ENCODE results near the gene TMEM25. TPM values are rescaled to one million over a fixed set of nuclear protein-coding genes. Genes with fewer than 3 reads are reported as not detected.
A peak's percentile ranks its signal among the peaks of the same experiment; 100 is the strongest.
"Not testable (repeated sequence)": the region's sequence is repeated elsewhere in the genome, so short reads cannot be mapped to it uniquely, and the experiment has no call there.

Gene TMEM25
- 10 to 100 TPM; 12.2 to 18.6 (median 14.4) TPM for total RNA-seq
- 10 to 100 TPM; 17.4 to 24.9 TPM for polyA plus RNA-seq

GRCh38 chr11:118530683-118531596 is at the start of gene TMEM25:
Gene TMEM25, plus strand, starts transcription at chr11:118531192. Its CDS starts 610 bp downstream, at chr11:118531802.
- 1% methylated on average over 54 to 94 of the region's 94 CpGs for WGBS, 2 donors
- Histone ChIP-seq H3K9me3 (no peaks in the 10 kb centered on the region), H3K27ac (peak within 1 kb of the TSS; percentile 59 to 75 (median 71)), H3K4me3 (peak within 1 kb of the TSS; percentile 76 to 99 (median 96)), H3K36me3 (no peaks in the 10 kb centered on the region), H3K27me3 (no peaks in the 10 kb centered on the region), H3K4me1 (peaks cover 6 to 8% (median 8%) of the 10 kb centered on the region in 3 donors)
- TF ChIP-seq CTCF (IDR thresholded peaks at IDR 0.05), result no peak
- ATAC-seq, result peak; percentile 90 to 95 (median 92)
- intact Hi-C loops (cut with DNase I), result no loop called here
- no peak for FAIRE-seq
- DNase-seq, result peak; percentile 68 to 91 (median 78)

DNA sequence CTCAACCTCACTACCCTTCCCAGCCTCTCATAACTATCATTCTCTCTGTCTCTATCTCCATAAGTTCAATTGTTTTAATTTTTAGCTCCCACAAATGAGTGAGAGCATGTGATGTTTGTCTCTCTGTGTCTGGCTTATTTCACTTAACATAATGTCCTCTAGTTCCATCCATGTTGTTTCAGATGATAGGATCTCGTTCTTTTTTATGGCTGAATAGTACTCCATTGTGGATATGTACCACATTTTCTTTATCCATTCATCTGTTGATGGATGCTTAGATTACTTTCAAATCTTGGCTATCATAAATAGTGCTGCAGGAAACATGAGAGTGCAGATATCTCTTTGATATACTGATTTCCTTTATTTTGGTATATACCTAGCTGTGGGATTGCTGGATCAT is 49.8 kb upstream of the TMEM25 start:
- not testable (repeated sequence) for H3K4me3 ChIP-seq, H3K9me3 ChIP-seq, H3K4me1 ChIP-seq, H3K27ac ChIP-seq, H3K27me3 ChIP-seq, ATAC-seq, DNase-seq, FAIRE-seq
- H3K36me3 ChIP-seq, result peaks cover 18 to 86% (median 39%) of the 10 kb centered on the region in 3 donors
- WGBS, 2 donors, result 97 to 100% methylated on average over 1 of the region's 1 CpG
- intact Hi-C loops (cut with DNase I), result loop anchor here in 1 of 3 donors (10.0 kb wide), 1 partner anchor 186 kb away; no protein-coding TSS in a partner anchor

GRCh38 chr11:118484405-118484804 is 46.6 kb upstream of the TMEM25 start:
- ATAC-seq (no peak), FAIRE-seq (no peak), DNase-seq (no peak)
- Histone ChIP-seq H3K9me3 (no peaks in the 10 kb centered on the region), H3K27me3 (no peaks in the 10 kb centered on the region), H3K36me3 (peaks cover 18 to 73% (median 30%) of the 10 kb centered on the region in 3 donors), H3K27ac (no peak overlapping the region), H3K4me3 (no peak overlapping the region), H3K4me1 (no peaks in the 10 kb centered on the region)
- WGBS, 2 donors, result 92 to 95% methylated on average over 3 of the region's 3 CpGs
- TF ChIP-seq CTCF (IDR thresholded peaks at IDR 0.05), result no peak
- intact Hi-C loops (cut with DNase I), result loop anchor here in 1 of 3 donors (10.0 kb wide), 1 partner anchor 190 kb away; no protein-coding TSS in a partner anchor

- no peak for TF ChIP-seq CTCF (IDR thresholded peaks at IDR 0.05)
- Histone ChIP-seq H3K27ac (no peak overlapping the region), H3K27me3 (no peaks in the 10 kb centered on the region), H3K4me3 (no peak overlapping the region), H3K4me1 (no peaks in the 10 kb centered on the region), H3K9me3 (no peaks in the 10 kb centered on the region), H3K36me3 (peaks cover 18 to 75% (median 28%) of the 10 kb centered on the region in 3 donors)
- DNase-seq (no peak), FAIRE-seq (no peak), ATAC-seq (no peak)
- intact Hi-C loops (cut with DNase I), result loop anchor here in 1 of 3 donors (10.0 kb wide), 1 partner anchor 190 kb away; no protein-coding TSS in a partner anchor
These were observed 45.7 kb upstream of the TMEM25 start for GRCh38 chr11:118485273-118485672.

- 20 to 24% methylated on average over 7 of the region's 7 CpGs for WGBS, 2 donors
- peak; percentile 94 for FAIRE-seq
- peaks cover 5 to 74% (median 27%) of the 10 kb centered on the region in 3 donors for H3K36me3 ChIP-seq
These were observed 42.4 kb upstream of the TMEM25 start for GRCh38 chr11:118488480-118489109.

More at GRCh38 chr11:118488480-118489109, 42.4 kb upstream of the TMEM25 start:
- Histone ChIP-seq H3K27ac (no peak overlapping the region), H3K27me3 (no peaks in the 10 kb centered on the region), H3K9me3 (no peaks in the 10 kb centered on the region), H3K4me3 (no peak overlapping the region), H3K4me1 (no peaks in the 10 kb centered on the region)
- intact Hi-C loops (cut with DNase I), result loop anchor here in 1 of 3 donors (10.0 kb wide), 1 partner anchor 194 kb away; no protein-coding TSS in a partner anchor
- peak; percentile 50 to 75 (median 60) for DNase-seq
- peak; percentile 73 to 90 (median 85) for ATAC-seq
- peak; percentile 36 to 65 (median 52) for TF ChIP-seq CTCF (IDR thresholded peaks at IDR 0.05)
